Prostate gland (tissue), 2 donors: Measurements from ENCODE around the gene TBC1D5.

ENCODE experiments used
- POLR2A ChIP-seq: fragments of 450-650 bp; IDR thresholded peaks from one replicate; pipeline ENCODE4 v1.6.1; 2016; ENCODE audit warnings: antibody characterized with exemption, mild to moderate bottlenecking
- POLR2AphosphoS5 ChIP-seq: sonication (generic); formaldehyde crosslinking; IDR thresholded peaks from one replicate; pipeline ENCODE4 v1.6.1; 2017; ENCODE audit warnings: antibody characterized with exemption
- TF ChIP-seq, protein P1 (sequence below), 4 experiments: fragments of 200-600 bp in 2 of 4; fragments of 450-650 bp in 2 of 4; sonication (generic) in 2 of 4; IDR thresholded peaks; 1 replicate in 3 of 4; 2 replicates in 1 of 4; pipeline ENCODE4 v1.5.1; 2016 to 2019; ENCODE audit warnings: antibody characterized with exemption in 4 of 4, mild to moderate bottlenecking in 2 of 4, moderate library complexity in 2 of 4

DNA sequence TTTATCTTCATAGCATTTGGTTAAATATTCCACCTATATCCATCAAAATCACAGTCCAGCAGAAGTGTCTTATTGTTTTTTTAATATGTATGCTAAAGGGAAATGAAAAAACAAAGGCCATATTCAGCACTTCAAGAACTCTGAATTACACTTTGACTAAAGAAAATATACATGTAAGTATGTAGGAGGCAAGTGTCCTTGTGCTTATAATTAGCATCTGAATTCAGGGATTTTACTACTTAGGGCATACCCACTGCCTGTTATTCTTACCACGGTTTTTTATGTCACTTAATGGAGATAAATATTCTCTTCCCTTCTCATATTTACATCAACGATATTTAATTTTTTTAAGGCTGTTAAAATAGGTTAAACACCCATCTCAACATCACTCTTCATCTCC is 117.3 kb downstream of the TBC1D5 start:
- TF ChIP-seq POLR2A (no peak), POLR2AphosphoS5 (no peak)
- TF ChIP-seq, protein P1, sequence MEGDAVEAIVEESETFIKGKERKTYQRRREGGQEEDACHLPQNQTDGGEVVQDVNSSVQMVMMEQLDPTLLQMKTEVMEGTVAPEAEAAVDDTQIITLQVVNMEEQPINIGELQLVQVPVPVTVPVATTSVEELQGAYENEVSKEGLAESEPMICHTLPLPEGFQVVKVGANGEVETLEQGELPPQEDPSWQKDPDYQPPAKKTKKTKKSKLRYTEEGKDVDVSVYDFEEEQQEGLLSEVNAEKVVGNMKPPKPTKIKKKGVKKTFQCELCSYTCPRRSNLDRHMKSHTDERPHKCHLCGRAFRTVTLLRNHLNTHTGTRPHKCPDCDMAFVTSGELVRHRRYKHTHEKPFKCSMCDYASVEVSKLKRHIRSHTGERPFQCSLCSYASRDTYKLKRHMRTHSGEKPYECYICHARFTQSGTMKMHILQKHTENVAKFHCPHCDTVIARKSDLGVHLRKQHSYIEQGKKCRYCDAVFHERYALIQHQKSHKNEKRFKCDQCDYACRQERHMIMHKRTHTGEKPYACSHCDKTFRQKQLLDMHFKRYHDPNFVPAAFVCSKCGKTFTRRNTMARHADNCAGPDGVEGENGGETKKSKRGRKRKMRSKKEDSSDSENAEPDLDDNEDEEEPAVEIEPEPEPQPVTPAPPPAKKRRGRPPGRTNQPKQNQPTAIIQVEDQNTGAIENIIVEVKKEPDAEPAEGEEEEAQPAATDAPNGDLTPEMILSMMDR (IDR thresholded peaks at IDR 0.05), result no peak
